Mesothelial cell of epicardium (in vitro differentiated cells): ENCODE data around the gene CA14. TPM values are rescaled to one million over a fixed set of nuclear protein-coding genes. Genes with fewer than 3 reads are reported as not detected.

Experiments
- DNase-seq, 2 experiments: peaks; one replicate each; pipeline ENCODE4 v3.0.0; 2021; ENCODE audit warnings: low spot score in 2 of 2; ENCODE audit not compliant: unreplicated experiment in 2 of 2
- H3K27ac Mint-ChIP-seq: 2 replicates; pipeline ENCODE4 v1.8.0; 2021; ENCODE audit warnings: mixed read lengths
- H3K27me3 Mint-ChIP-seq: 2 replicates; pipeline ENCODE4 v1.8.0; 2021; ENCODE audit warnings: low read depth, mixed read lengths
- H3K36me3 Mint-ChIP-seq: 2 replicates; pipeline ENCODE4 v1.8.0; 2021; ENCODE audit warnings: mixed read lengths
- H3K4me1 Mint-ChIP-seq: 2 replicates; pipeline ENCODE4 v1.8.0; 2021; ENCODE audit warnings: mixed read lengths
- H3K4me3 Mint-ChIP-seq: 2 replicates; pipeline ENCODE4 v1.8.0; 2021; ENCODE audit warnings: mild to moderate bottlenecking, moderate library complexity, mixed read lengths
- H3K9me3 Mint-ChIP-seq: 2 replicates; pipeline ENCODE4 v1.8.0; 2021; ENCODE audit warnings: mixed read lengths
- CTCF ChIP-seq: fragments of 200-600 bp; sonication (generic); IDR thresholded peaks from one replicate; pipeline ENCODE4 v1.5.0; 2021; ENCODE audit warnings: antibody characterized with exemption; ENCODE audit not compliant: unreplicated experiment
- total RNA-seq: library from RNA; stranded (reverse); gene quantifications from 3 replicates; pipeline ENCODE4 v1.2.1, GENCODE V29; 2021

The CA14 gene
- total RNA-seq, 1 donor from 2014 or later = 5.0 TPM

GRCh38 chr1:150267896-150268295, 10.3 kb downstream of the CA14 start:
- Mint-ChIP-seq H3K27ac (peak overlapping the region; percentile 97), H3K4me3 (peak overlapping the region; percentile 91), H3K36me3 (peaks cover 6% of the 10 kb centered on the region), H3K27me3 (no peaks in the 10 kb centered on the region), H3K9me3 (no peaks in the 10 kb centered on the region), H3K4me1 (peaks cover 36% of the 10 kb centered on the region)
- no peak for DNase-seq
- TF ChIP-seq CTCF = no peak

GRCh38 chr1:150268340-150268704, 10.7 kb downstream of the CA14 start:
- Mint-ChIP-seq H3K4me3 (peak overlapping the region; percentile 91), H3K4me1 (peaks cover 41% of the 10 kb centered on the region)
- no peak for DNase-seq

GRCh38 chr1:150268705-150269403, 11.3 kb downstream of the CA14 start, which contains the start of gene APH1A:
TSS of gene APH1A (minus strand) at chr1:150269016. CDS start at chr1:150268810, 206 bp downstream.
- Mint-ChIP-seq H3K9me3 (no peaks in the 10 kb centered on the region), H3K4me3 (peak within 1 kb of the TSS; percentile 91), H3K27ac (peak within 1 kb of the TSS; percentile 97), H3K27me3 (no peaks in the 10 kb centered on the region), H3K4me1 (peaks cover 45% of the 10 kb centered on the region), H3K36me3 (peaks cover 6% of the 10 kb centered on the region)
- TF ChIP-seq CTCF = no peak
- peak; percentile 85 to 92 for DNase-seq

More at GRCh38 chr1:150268340-150268704, 10.7 kb downstream of the CA14 start:
- Mint-ChIP-seq H3K27ac (peak overlapping the region; percentile 97), H3K9me3 (no peaks in the 10 kb centered on the region), H3K36me3 (peaks cover 6% of the 10 kb centered on the region), H3K27me3 (no peaks in the 10 kb centered on the region)
- TF ChIP-seq CTCF = no peak

GRCh38 chr1:150269451-150269850, 11.9 kb downstream of the CA14 start:
- peaks cover 5% of the 10 kb centered on the region for H3K36me3 Mint-ChIP-seq

GRCh38 chr1:150271291-150271959, 13.9 kb downstream of the CA14 start:
- H3K27ac Mint-ChIP-seq = peak overlapping the region; percentile 77

More at GRCh38 chr1:150269451-150269850, 11.9 kb downstream of the CA14 start:
- no peak for DNase-seq
- Mint-ChIP-seq H3K27ac (peak overlapping the region; percentile 97), H3K9me3 (no peaks in the 10 kb centered on the region), H3K4me1 (peaks cover 45% of the 10 kb centered on the region), H3K27me3 (no peaks in the 10 kb centered on the region), H3K4me3 (peak overlapping the region; percentile 91)
- no peak for TF ChIP-seq CTCF

More at GRCh38 chr1:150271291-150271959, 13.9 kb downstream of the CA14 start:
- Mint-ChIP-seq H3K27me3 (no peaks in the 10 kb centered on the region), H3K4me1 (peaks cover 45% of the 10 kb centered on the region), H3K4me3 (peak overlapping the region; percentile 57), H3K36me3 (no peaks in the 10 kb centered on the region), H3K9me3 (no peaks in the 10 kb centered on the region)
- DNase-seq = no peak
- no peak for TF ChIP-seq CTCF
